ENCODE results near the gene SSPN. TPM values are rescaled to one million over a fixed set of nuclear protein-coding genes. Genes with fewer than 3 reads are reported as not detected.

The SSPN gene
- total RNA-seq, 1 experiment from 2014 or later: 0.31 TPM

- H3K4me3 ChIP-seq (ENCODE audit: insufficient read depth, low read depth, low read length): no peak overlapping the region
- H3K36me3 ChIP-seq (replicated peaks; ENCODE audit: control insufficient read depth, insufficient read depth, low read length): no peaks in the 10 kb centered on the region
- no peak for DNase-seq
- H3K27me3 ChIP-seq (ENCODE audit: control insufficient read depth, insufficient read depth, low read length): no peaks in the 10 kb centered on the region
Measured at GRCh38 chr12:26172946-26173552, 22.3 kb upstream of the SSPN start.

- no peaks in the 10 kb centered on the region for H3K36me3 ChIP-seq (replicated peaks; ENCODE audit: control insufficient read depth, insufficient read depth, low read length)
- H3K27me3 ChIP-seq (ENCODE audit: control insufficient read depth, insufficient read depth, low read length): no peaks in the 10 kb centered on the region
- DNase-seq: no peak
Measured at GRCh38 chr12:26176725-26177124, 18.6 kb upstream of the SSPN start.

GRCh38 chr12:26177283-26177682 is 18.1 kb upstream of the SSPN start:
- Histone ChIP-seq H3K36me3 (replicated peaks; ENCODE audit: control insufficient read depth, insufficient read depth, low read length) (no peaks in the 10 kb centered on the region), H3K4me3 (ENCODE audit: insufficient read depth, low read depth, low read length) (no peak overlapping the region), H3K27me3 (ENCODE audit: control insufficient read depth, insufficient read depth, low read length) (no peaks in the 10 kb centered on the region)
- DNase-seq: no peak

More at GRCh38 chr12:26176725-26177124, 18.6 kb upstream of the SSPN start:
- no peak overlapping the region for H3K4me3 ChIP-seq (ENCODE audit: insufficient read depth, low read depth, low read length)

GRCh38 chr12:26179826-26180225 is 15.5 kb upstream of the SSPN start:
- Histone ChIP-seq H3K4me3 (ENCODE audit: insufficient read depth, low read depth, low read length) (no peak overlapping the region), H3K27me3 (ENCODE audit: control insufficient read depth, insufficient read depth, low read length) (no peaks in the 10 kb centered on the region), H3K36me3 (replicated peaks; ENCODE audit: control insufficient read depth, insufficient read depth, low read length) (no peaks in the 10 kb centered on the region)
- DNase-seq: no peak

- H3K36me3 ChIP-seq (replicated peaks; ENCODE audit: control insufficient read depth, insufficient read depth, low read length): no peaks in the 10 kb centered on the region
- no peak overlapping the region for H3K4me3 ChIP-seq (ENCODE audit: insufficient read depth, low read depth, low read length)
- no peak for DNase-seq
- no peaks in the 10 kb centered on the region for H3K27me3 ChIP-seq (ENCODE audit: control insufficient read depth, insufficient read depth, low read length)
Measured at GRCh38 chr12:26182377-26182776, 13.0 kb upstream of the SSPN start.

GRCh38 chr12:26185532-26186320 is 9.6 kb upstream of the SSPN start:
- no peaks in the 10 kb centered on the region for H3K36me3 ChIP-seq (replicated peaks; ENCODE audit: control insufficient read depth, insufficient read depth, low read length)
- DNase-seq: no peak
- no peaks in the 10 kb centered on the region for H3K27me3 ChIP-seq (ENCODE audit: control insufficient read depth, insufficient read depth, low read length)
- no peak overlapping the region for H3K4me3 ChIP-seq (ENCODE audit: insufficient read depth, low read depth, low read length)

- Histone ChIP-seq H3K4me3 (ENCODE audit: insufficient read depth, low read depth, low read length) (no peak overlapping the region), H3K36me3 (replicated peaks; ENCODE audit: control insufficient read depth, insufficient read depth, low read length) (no peaks in the 10 kb centered on the region), H3K27me3 (ENCODE audit: control insufficient read depth, insufficient read depth, low read length) (no peaks in the 10 kb centered on the region)
- peak; percentile 24 for DNase-seq
Measured at GRCh38 chr12:26187014-26187798, 8.2 kb upstream of the SSPN start.

- Histone ChIP-seq H3K4me3 (ENCODE audit: insufficient read depth, low read depth, low read length) (no peak overlapping the region), H3K36me3 (replicated peaks; ENCODE audit: control insufficient read depth, insufficient read depth, low read length) (no peaks in the 10 kb centered on the region), H3K27me3 (ENCODE audit: control insufficient read depth, insufficient read depth, low read length) (no peaks in the 10 kb centered on the region)
- no peak for DNase-seq
Measured at GRCh38 chr12:26188127-26188526, 7.2 kb upstream of the SSPN start.

- Histone ChIP-seq H3K27me3 (ENCODE audit: control insufficient read depth, insufficient read depth, low read length) (no peaks in the 10 kb centered on the region; the same call in 1 of the 2 replicates), H3K36me3 (replicated peaks; ENCODE audit: control insufficient read depth, insufficient read depth, low read length) (no peaks in the 10 kb centered on the region), H3K4me3 (ENCODE audit: insufficient read depth, low read depth, low read length) (no peak overlapping the region)
- no peak for DNase-seq
Measured at GRCh38 chr12:26188641-26189040, 6.7 kb upstream of the SSPN start.

GRCh38 chr12:26192142-26192541 is 3.2 kb upstream of the SSPN start:
- Histone ChIP-seq H3K36me3 (replicated peaks; ENCODE audit: control insufficient read depth, insufficient read depth, low read length) (no peaks in the 10 kb centered on the region), H3K27me3 (ENCODE audit: control insufficient read depth, insufficient read depth, low read length) (peaks cover 31% of the 10 kb centered on the region), H3K4me3 (ENCODE audit: insufficient read depth, low read depth, low read length) (no peak overlapping the region)
- DNase-seq: no peak

- peaks cover 31% of the 10 kb centered on the region for H3K27me3 ChIP-seq (ENCODE audit: control insufficient read depth, insufficient read depth, low read length)
- no peak for DNase-seq
- no peak overlapping the region for H3K4me3 ChIP-seq (ENCODE audit: insufficient read depth, low read depth, low read length)
- H3K36me3 ChIP-seq (replicated peaks; ENCODE audit: control insufficient read depth, insufficient read depth, low read length): no peaks in the 10 kb centered on the region
Measured at GRCh38 chr12:26193539-26193938, 1.8 kb upstream of the SSPN start.

GRCh38 chr12:26195641-26196420 is 458 bp downstream of the SSPN start:
- H3K36me3 ChIP-seq (replicated peaks; ENCODE audit: control insufficient read depth, insufficient read depth, low read length): no peaks in the 10 kb centered on the region
- peak; percentile 70 for DNase-seq
- H3K4me3 ChIP-seq (ENCODE audit: insufficient read depth, low read depth, low read length): peak overlapping the region; percentile 57
- H3K27me3 ChIP-seq (ENCODE audit: control insufficient read depth, insufficient read depth, low read length): peaks cover 31% of the 10 kb centered on the region

GRCh38 chr12:26196421-26196716 is 996 bp downstream of the SSPN start:
- H3K4me3 ChIP-seq (ENCODE audit: insufficient read depth, low read depth, low read length): no peak overlapping the region
- H3K36me3 ChIP-seq (replicated peaks; ENCODE audit: control insufficient read depth, insufficient read depth, low read length): no peaks in the 10 kb centered on the region
- DNase-seq: no peak
- peaks cover 31% of the 10 kb centered on the region for H3K27me3 ChIP-seq (ENCODE audit: control insufficient read depth, insufficient read depth, low read length)

- no peak for DNase-seq
- Histone ChIP-seq H3K36me3 (replicated peaks; ENCODE audit: control insufficient read depth, insufficient read depth, low read length) (no peaks in the 10 kb centered on the region), H3K27me3 (ENCODE audit: control insufficient read depth, insufficient read depth, low read length) (peaks cover 31% of the 10 kb centered on the region), H3K4me3 (ENCODE audit: insufficient read depth, low read depth, low read length) (no peak overlapping the region)
Measured at GRCh38 chr12:26197832-26198231, 2.5 kb downstream of the SSPN start.
